Measurements from ENCODE around the gene LACRT. TPM values are rescaled to one million over a fixed set of nuclear protein-coding genes. Genes with fewer than 3 reads are reported as not detected.
"Not testable (repeated sequence)": the region's sequence is repeated elsewhere in the genome, so short reads cannot be mapped to it uniquely, and the experiment has no call there.

The LACRT gene
- total and polyA plus RNA-seq, 4 donors = not detected

GRCh38 chr12:54641089-54641488 lies 6.4 kb upstream of the LACRT start:
- no peaks in the 10 kb centered on the region for H3K4me1 ChIP-seq (ENCODE audit: control insufficient read depth in 4 of 4, insufficient read depth in 4 of 4, low read length in 3 of 4)
- WGBS = 90% methylated on average over 4 of the region's 4 CpGs
- no peak overlapping the region for H3K9ac ChIP-seq (ENCODE audit: low read depth in 1 of 2, low read length in 2 of 2)
- no peak for DNase-seq (ENCODE audit: low spot score)
- TF ChIP-seq ZBTB33 (IDR thresholded peaks at IDR 0.05) (no peak), EGR1 (IDR thresholded peaks at IDR 0.05; ENCODE audit: low read depth in 2 of 2) (no peak), HNF4G (IDR thresholded peaks at IDR 0.05) (no peak)
- H3K27me3 ChIP-seq (ENCODE audit: control insufficient read depth in 4 of 4, insufficient read depth in 4 of 4, low read length in 3 of 4) = peaks cover 0 to 5% (median 0%) of the 10 kb centered on the region in 4 donors
- no peaks in the 10 kb centered on the region for H3K36me3 ChIP-seq (ENCODE audit: control insufficient read depth in 4 of 4, insufficient read depth in 3 of 4, low read depth in 1 of 4, low read length in 3 of 4)
- no peaks in the 10 kb centered on the region for H3K9me3 ChIP-seq (ENCODE audit: control insufficient read depth in 4 of 4, low read length in 3 of 4)
- no peak overlapping the region for H3K27ac ChIP-seq (ENCODE audit: low read depth in 1 of 2, low read length in 2 of 2)
- no peak overlapping the region for H3K4me3 ChIP-seq (ENCODE audit: low read depth in 1 of 3, low read length in 3 of 3)

DNA sequence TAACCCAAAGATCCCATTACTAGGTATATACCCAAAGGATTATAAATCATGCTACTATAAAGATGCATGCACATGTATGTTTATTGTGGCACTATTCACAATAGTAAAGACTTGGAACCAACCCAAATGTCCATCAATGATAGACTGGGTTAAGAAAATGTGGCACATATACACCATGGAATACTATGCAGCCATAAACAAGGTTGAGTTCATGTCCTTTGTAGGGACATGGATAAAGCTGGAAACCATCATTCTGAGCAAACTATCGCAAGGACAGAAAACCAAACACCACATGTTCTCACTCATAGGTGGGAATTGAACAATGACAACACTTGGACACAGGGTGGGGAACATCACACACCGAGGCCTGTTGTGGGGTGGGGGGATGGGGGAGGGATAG lies 4.4 kb upstream of the LACRT start:
- not testable (repeated sequence) for H3K9ac ChIP-seq (ENCODE audit: low read depth in 1 of 2, low read length in 2 of 2); H3K4me3 ChIP-seq (ENCODE audit: low read depth in 1 of 3, low read length in 3 of 3); H3K4me1 ChIP-seq (ENCODE audit: control insufficient read depth in 4 of 4, insufficient read depth in 4 of 4, low read length in 3 of 4); H3K36me3 ChIP-seq (ENCODE audit: control insufficient read depth in 4 of 4, insufficient read depth in 3 of 4, low read depth in 1 of 4, low read length in 3 of 4); H3K27me3 ChIP-seq (ENCODE audit: control insufficient read depth in 4 of 4, insufficient read depth in 4 of 4, low read length in 3 of 4); H3K9me3 ChIP-seq (ENCODE audit: control insufficient read depth in 4 of 4, low read length in 3 of 4); H3K27ac ChIP-seq (ENCODE audit: low read depth in 1 of 2, low read length in 2 of 2); DNase-seq (ENCODE audit: low spot score)
- WGBS = 91% methylated on average over 2 of the region's 2 CpGs

- peaks cover 0 to 5% (median 2%) of the 10 kb centered on the region in 4 donors for H3K9me3 ChIP-seq (ENCODE audit: control insufficient read depth in 4 of 4, low read length in 3 of 4)
- H3K27ac ChIP-seq (ENCODE audit: low read depth in 1 of 2, low read length in 2 of 2) = no peak overlapping the region
These were observed 2.5 kb downstream of the LACRT start for GRCh38 chr12:54631988-54632728.

More at GRCh38 chr12:54631988-54632728, 2.5 kb downstream of the LACRT start:
- Histone ChIP-seq H3K9ac (ENCODE audit: low read depth in 1 of 2, low read length in 2 of 2) (no peak overlapping the region), H3K4me1 (ENCODE audit: control insufficient read depth in 4 of 4, insufficient read depth in 4 of 4, low read length in 3 of 4) (no peaks in the 10 kb centered on the region), H3K36me3 (ENCODE audit: control insufficient read depth in 4 of 4, insufficient read depth in 3 of 4, low read depth in 1 of 4, low read length in 3 of 4) (no peaks in the 10 kb centered on the region), H3K27me3 (ENCODE audit: control insufficient read depth in 4 of 4, insufficient read depth in 4 of 4, low read length in 3 of 4) (no peaks in the 10 kb centered on the region), H3K4me3 (ENCODE audit: low read depth in 1 of 3, low read length in 3 of 3) (no peak overlapping the region)
- TF ChIP-seq, protein P1, sequence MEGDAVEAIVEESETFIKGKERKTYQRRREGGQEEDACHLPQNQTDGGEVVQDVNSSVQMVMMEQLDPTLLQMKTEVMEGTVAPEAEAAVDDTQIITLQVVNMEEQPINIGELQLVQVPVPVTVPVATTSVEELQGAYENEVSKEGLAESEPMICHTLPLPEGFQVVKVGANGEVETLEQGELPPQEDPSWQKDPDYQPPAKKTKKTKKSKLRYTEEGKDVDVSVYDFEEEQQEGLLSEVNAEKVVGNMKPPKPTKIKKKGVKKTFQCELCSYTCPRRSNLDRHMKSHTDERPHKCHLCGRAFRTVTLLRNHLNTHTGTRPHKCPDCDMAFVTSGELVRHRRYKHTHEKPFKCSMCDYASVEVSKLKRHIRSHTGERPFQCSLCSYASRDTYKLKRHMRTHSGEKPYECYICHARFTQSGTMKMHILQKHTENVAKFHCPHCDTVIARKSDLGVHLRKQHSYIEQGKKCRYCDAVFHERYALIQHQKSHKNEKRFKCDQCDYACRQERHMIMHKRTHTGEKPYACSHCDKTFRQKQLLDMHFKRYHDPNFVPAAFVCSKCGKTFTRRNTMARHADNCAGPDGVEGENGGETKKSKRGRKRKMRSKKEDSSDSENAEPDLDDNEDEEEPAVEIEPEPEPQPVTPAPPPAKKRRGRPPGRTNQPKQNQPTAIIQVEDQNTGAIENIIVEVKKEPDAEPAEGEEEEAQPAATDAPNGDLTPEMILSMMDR (IDR thresholded peaks at IDR 0.05; ENCODE audit: low read depth, low read length, missing input control) = no peak
- no peak for TF ChIP-seq REST (IDR thresholded peaks at IDR 0.05)
- TF ChIP-seq TAF1 (conservative IDR thresholded peaks at IDR 0.05) = no peak
- DNase-seq (ENCODE audit: low spot score) = no peak
- 60% methylated on average over 8 of the region's 8 CpGs for WGBS
